IMR-90 (cell line): ENCODE data around the gene ARF5.

Experiments
- CEBPB ChIP-seq: IDR thresholded peaks from 2 replicates; pipeline ENCODE4 v1.6.1; 2012; ENCODE audit warnings: low read depth, low read length, improper control_type of control experiment
- FOS ChIP-seq: fragments of 150-350 bp; IDR thresholded peaks from 2 replicates; pipeline ENCODE4 v1.6.1; 2016; ENCODE audit warnings: low read depth, low read length
- MAFK ChIP-seq: IDR thresholded peaks from 2 replicates; pipeline ENCODE4 v1.6.1; 2012; ENCODE audit warnings: low read depth, low read length, improper control_type of control experiment
- MAZ ChIP-seq: IDR thresholded peaks from 2 replicates; pipeline ENCODE4 v1.6.1; 2012; ENCODE audit warnings: low read depth, mild to moderate bottlenecking, low read length, improper control_type of control experiment, moderate library complexity, borderline replicate concordance
- MXI1 ChIP-seq: IDR thresholded peaks from 2 replicates; pipeline ENCODE4 v1.6.1; 2012; ENCODE audit warnings: low read depth, mild to moderate bottlenecking, low read length, moderate library complexity, borderline replicate concordance
- POLR2A ChIP-seq: IDR thresholded peaks from 2 replicates; pipeline ENCODE4 v1.6.1; 2012; ENCODE audit warnings: mild to moderate bottlenecking, low read depth, low read length
- RFX5 ChIP-seq: IDR thresholded peaks from 2 replicates; pipeline ENCODE4 v1.8.0; 2012; ENCODE audit warnings: low read depth, mild to moderate bottlenecking, low read length, moderate library complexity
- SMC3 ChIP-seq: fragments of 150-350 bp; IDR thresholded peaks from 2 replicates; pipeline ENCODE4 v1.6.1; 2016; ENCODE audit warnings: low read depth, mild to moderate bottlenecking, antibody characterized with exemption, low read length, moderate library complexity
- TF ChIP-seq, protein P1 (sequence below): conservative IDR thresholded peaks from 2 replicates; pipeline ENCODE4 v1.5.1; 2012; ENCODE audit warnings: mild to moderate bottlenecking, low read depth, low read length, improper control_type of control experiment

DNA sequence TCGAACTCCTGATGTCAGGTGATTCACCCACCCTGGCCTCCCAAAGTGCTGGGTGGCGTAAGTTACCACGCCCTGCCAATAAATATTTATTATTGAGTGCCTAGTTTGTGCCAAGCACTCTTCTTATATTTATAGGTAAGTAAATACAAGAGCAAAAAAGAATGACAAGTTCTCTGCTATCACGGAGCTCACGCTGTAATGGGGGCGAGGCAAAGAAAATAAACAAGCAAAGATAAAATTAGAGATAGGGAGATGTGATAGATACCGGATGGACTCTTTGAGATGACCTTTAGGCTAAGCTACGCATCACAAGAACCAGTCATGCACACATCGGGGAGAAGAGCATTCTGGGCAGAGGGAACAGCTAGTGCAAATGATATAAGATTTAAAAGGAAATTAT is 49.1 kb upstream of the ARF5 start:
- TF ChIP-seq, protein P1, sequence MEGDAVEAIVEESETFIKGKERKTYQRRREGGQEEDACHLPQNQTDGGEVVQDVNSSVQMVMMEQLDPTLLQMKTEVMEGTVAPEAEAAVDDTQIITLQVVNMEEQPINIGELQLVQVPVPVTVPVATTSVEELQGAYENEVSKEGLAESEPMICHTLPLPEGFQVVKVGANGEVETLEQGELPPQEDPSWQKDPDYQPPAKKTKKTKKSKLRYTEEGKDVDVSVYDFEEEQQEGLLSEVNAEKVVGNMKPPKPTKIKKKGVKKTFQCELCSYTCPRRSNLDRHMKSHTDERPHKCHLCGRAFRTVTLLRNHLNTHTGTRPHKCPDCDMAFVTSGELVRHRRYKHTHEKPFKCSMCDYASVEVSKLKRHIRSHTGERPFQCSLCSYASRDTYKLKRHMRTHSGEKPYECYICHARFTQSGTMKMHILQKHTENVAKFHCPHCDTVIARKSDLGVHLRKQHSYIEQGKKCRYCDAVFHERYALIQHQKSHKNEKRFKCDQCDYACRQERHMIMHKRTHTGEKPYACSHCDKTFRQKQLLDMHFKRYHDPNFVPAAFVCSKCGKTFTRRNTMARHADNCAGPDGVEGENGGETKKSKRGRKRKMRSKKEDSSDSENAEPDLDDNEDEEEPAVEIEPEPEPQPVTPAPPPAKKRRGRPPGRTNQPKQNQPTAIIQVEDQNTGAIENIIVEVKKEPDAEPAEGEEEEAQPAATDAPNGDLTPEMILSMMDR = no peak
- no peak for TF ChIP-seq SMC3
- no peak for TF ChIP-seq CEBPB
- no peak for TF ChIP-seq RFX5
- TF ChIP-seq MAZ = no peak
- no peak for TF ChIP-seq FOS
- TF ChIP-seq MAFK = no peak
- no peak for TF ChIP-seq MXI1
- no peak for TF ChIP-seq POLR2A
